ENCODE data around the gene HBEGF. TPM values are rescaled to one million over a fixed set of nuclear protein-coding genes. Genes with fewer than 3 reads are reported as not detected.
A peak's percentile ranks its signal among the peaks of the same experiment; 100 is the strongest.

The HBEGF gene
- total RNA-seq, 1 donor from 2014 or later: 2.4 TPM

DNA sequence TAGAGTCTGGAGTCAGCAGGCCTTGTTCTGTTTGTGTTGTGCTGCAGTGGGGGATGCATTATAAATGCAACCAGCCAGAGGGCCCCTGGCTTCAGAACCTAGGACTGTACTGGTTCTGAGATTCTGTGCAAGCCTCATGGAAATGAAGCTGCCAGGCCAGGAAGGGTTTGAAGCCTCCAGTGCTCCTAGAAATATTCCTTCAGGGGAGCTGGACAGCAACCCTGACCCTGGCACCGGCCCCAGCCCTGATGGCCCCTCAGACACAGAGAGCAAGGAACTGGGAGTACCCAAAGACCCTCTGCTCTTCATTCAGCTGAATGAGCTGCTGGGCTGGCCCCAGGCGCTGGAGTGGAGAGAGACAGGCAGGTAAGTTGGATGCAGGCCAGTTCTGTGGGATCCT is 13.7 kb upstream of the HBEGF start, which contains the start of gene SLC4A9:
Gene SLC4A9 (plus strand): TSS at position 94 of the 400 bp plus-strand sequence. CDS start 43 bp downstream, at position 137.
- Histone ChIP-seq H3F3A (ENCODE audit: low read depth) (peaks cover 11% of the 10 kb centered on the region), H3K9ac (no peak within 1 kb of the TSS), H2AFZ (replicated peaks) (no peak within 1 kb of the TSS), H3K9me3 (ENCODE audit: low read depth) (no peaks in the 10 kb centered on the region), H3K4me2 (no peak within 1 kb of the TSS), H3K36me3 (no peaks in the 10 kb centered on the region), H3K79me2 (ENCODE audit: low read depth) (no peaks in the 10 kb centered on the region), H3K27ac (no peak within 1 kb of the TSS), H3K4me1 (peaks cover 16% of the 10 kb centered on the region), H3K27me3 (peaks cover 9% of the 10 kb centered on the region), H3K4me3 (no peak within 1 kb of the TSS), H4K20me1 (ENCODE audit: low read depth) (no peaks in the 10 kb centered on the region)
- Mint-ChIP-seq H3K4me3 (no peak within 1 kb of the TSS), H3K36me3 (no peaks in the 10 kb centered on the region), H3K9me3 (no peaks in the 10 kb centered on the region), H3K27me3 (ENCODE audit: insufficient read depth, low read depth) (peaks cover 2% of the 10 kb centered on the region), H3K4me1 (peaks cover 10% of the 10 kb centered on the region), H3K27ac (no peak within 1 kb of the TSS)
- no peak for DNase-seq (ENCODE audit: low spot score)
- TF ChIP-seq EZH2phosphoT487 (IDR thresholded peaks at IDR 0.05): no peak
- TF ChIP-seq, protein P1, sequence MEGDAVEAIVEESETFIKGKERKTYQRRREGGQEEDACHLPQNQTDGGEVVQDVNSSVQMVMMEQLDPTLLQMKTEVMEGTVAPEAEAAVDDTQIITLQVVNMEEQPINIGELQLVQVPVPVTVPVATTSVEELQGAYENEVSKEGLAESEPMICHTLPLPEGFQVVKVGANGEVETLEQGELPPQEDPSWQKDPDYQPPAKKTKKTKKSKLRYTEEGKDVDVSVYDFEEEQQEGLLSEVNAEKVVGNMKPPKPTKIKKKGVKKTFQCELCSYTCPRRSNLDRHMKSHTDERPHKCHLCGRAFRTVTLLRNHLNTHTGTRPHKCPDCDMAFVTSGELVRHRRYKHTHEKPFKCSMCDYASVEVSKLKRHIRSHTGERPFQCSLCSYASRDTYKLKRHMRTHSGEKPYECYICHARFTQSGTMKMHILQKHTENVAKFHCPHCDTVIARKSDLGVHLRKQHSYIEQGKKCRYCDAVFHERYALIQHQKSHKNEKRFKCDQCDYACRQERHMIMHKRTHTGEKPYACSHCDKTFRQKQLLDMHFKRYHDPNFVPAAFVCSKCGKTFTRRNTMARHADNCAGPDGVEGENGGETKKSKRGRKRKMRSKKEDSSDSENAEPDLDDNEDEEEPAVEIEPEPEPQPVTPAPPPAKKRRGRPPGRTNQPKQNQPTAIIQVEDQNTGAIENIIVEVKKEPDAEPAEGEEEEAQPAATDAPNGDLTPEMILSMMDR (IDR thresholded peaks at IDR 0.05): no peak
- TF ChIP-seq EZH2 (IDR thresholded peaks at IDR 0.05): no peak

DNA sequence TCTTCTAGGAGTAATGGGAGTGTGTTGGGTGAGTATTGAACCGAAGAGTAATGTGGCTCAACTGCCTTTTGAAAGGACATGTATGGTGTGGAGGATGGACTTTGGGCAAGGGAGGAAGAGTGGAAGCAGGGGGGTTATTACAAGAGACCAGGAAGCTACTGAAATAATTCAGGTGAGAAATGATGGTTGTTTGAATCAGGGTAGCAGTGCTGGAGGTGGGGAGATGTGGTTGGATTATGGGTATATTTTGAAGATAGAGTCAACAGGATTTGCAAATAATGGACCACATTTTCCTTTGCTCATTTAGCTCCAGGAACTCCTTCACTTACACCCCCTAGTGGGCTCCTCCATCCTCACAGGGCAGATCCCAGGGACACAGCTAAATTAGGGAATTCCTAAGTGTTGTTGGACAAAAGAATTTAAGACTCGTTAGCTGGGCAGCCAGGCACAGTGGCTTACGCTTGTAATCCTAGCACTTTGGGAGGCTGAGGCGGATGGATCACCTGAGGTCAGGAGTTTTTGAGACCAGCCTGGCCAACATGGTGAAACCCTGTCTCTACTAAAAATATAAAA is 12.4 kb upstream of the HBEGF start:
- peak; percentile 87 for DNase-seq (ENCODE audit: low spot score)
- Mint-ChIP-seq H3K36me3 (no peaks in the 10 kb centered on the region), H3K27ac (no peak overlapping the region), H3K4me3 (peak overlapping the region; percentile 10), H3K27me3 (ENCODE audit: insufficient read depth, low read depth) (peaks cover 2% of the 10 kb centered on the region), H3K4me1 (peaks cover 10% of the 10 kb centered on the region), H3K9me3 (no peaks in the 10 kb centered on the region)
- TF ChIP-seq, protein P1 (IDR thresholded peaks at IDR 0.05): peak; percentile 67
- no peak for TF ChIP-seq EZH2 (IDR thresholded peaks at IDR 0.05)
- peaks cover 11% of the 10 kb centered on the region for H3F3A ChIP-seq (ENCODE audit: low read depth)
- peaks cover 6% of the 10 kb centered on the region for H3K27me3 ChIP-seq
- peaks cover 16% of the 10 kb centered on the region for H3K4me1 ChIP-seq
- H3K9ac ChIP-seq: no peak overlapping the region
- H4K20me1 ChIP-seq (ENCODE audit: low read depth): no peaks in the 10 kb centered on the region
- H3K36me3 ChIP-seq: no peaks in the 10 kb centered on the region
- no peak overlapping the region for H3K27ac ChIP-seq
- no peaks in the 10 kb centered on the region for H3K9me3 ChIP-seq (ENCODE audit: low read depth)
- no peak overlapping the region for H3K4me3 ChIP-seq
- H2AFZ ChIP-seq (replicated peaks): no peak overlapping the region
- H3K79me2 ChIP-seq (ENCODE audit: low read depth): no peaks in the 10 kb centered on the region
- H3K4me2 ChIP-seq: no peak overlapping the region

DNA sequence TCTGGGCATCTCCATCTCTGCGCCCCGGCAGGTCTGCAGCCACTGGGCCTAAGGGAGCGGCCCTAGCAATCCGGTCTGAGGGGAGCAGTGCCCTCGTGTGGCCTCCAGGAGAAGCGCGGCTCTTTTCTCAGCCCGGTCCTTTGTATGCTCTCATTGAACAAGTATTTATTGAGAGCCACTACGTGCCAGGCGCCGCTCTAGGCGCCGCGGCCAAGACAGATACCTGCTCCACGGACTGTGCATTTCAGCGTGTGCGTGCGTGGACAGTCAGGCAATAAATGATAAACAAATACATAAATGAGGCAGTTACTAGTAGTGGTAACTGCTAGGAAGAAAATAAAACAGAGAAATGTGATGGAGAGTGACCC is 11.3 kb upstream of the HBEGF start:
- no peak overlapping the region for H3K9ac ChIP-seq
- H3K36me3 ChIP-seq: no peaks in the 10 kb centered on the region
- H4K20me1 ChIP-seq (ENCODE audit: low read depth): no peaks in the 10 kb centered on the region
- H3K9me3 Mint-ChIP-seq: no peaks in the 10 kb centered on the region
- no peak overlapping the region for H3K4me3 ChIP-seq
- TF ChIP-seq, protein P1 (IDR thresholded peaks at IDR 0.05): peak; percentile 85
- no peak for TF ChIP-seq EZH2phosphoT487 (IDR thresholded peaks at IDR 0.05)
- DNase-seq (ENCODE audit: low spot score): peak; percentile 90
- peaks cover 16% of the 10 kb centered on the region for H3K4me1 ChIP-seq
- H3K27ac Mint-ChIP-seq: no peak overlapping the region
- no peaks in the 10 kb centered on the region for H3K27me3 ChIP-seq
- peaks cover 5% of the 10 kb centered on the region for H3K27me3 Mint-ChIP-seq (ENCODE audit: insufficient read depth, low read depth)
- no peak overlapping the region for H3K4me2 ChIP-seq
- peak overlapping the region; percentile 78 for H2AFZ ChIP-seq (replicated peaks)
- no peaks in the 10 kb centered on the region for H3K79me2 ChIP-seq (ENCODE audit: low read depth)
- H3K36me3 Mint-ChIP-seq: no peaks in the 10 kb centered on the region
- no peaks in the 10 kb centered on the region for H3K9me3 ChIP-seq (ENCODE audit: low read depth)
- H3K27ac ChIP-seq: no peak overlapping the region
- peaks cover 10% of the 10 kb centered on the region for H3K4me1 Mint-ChIP-seq
- H3F3A ChIP-seq (ENCODE audit: low read depth): peaks cover 11% of the 10 kb centered on the region
- peak overlapping the region; percentile 69 for H3K4me3 Mint-ChIP-seq
